ENCODE results near the gene CDHR5. TPM values are rescaled to one million over a fixed set of nuclear protein-coding genes. Genes with fewer than 3 reads are reported as not detected.

Gene CDHR5
- polyA plus RNA-seq, 3 donors from 2014 or later = not detected

Other genes starting within 250 kb of the CDHR5 start
- under 1 TPM in 1 of 3 donors, not detected in 2; 0.36 TPM for gene PKP3, start 230.7 kb downstream of the CDHR5 start, polyA plus RNA-seq
- gene SIGIRR, start 210.0 kb downstream of the CDHR5 start, polyA plus RNA-seq = 100 to 1,000 TPM; 238 to 392 (median 259) TPM
- gene ANO9, start 182.9 kb downstream of the CDHR5 start, polyA plus RNA-seq = 1 to 10 TPM in 2 of 3 donors, not detected in 1; 2.3 to 4.4 TPM
- gene PTDSS2, start 174.7 kb downstream of the CDHR5 start, polyA plus RNA-seq = 10 to 100 TPM; 11.5 to 17.3 (median 16.1) TPM
- gene RNH1, start 117.7 kb downstream of the CDHR5 start, polyA plus RNA-seq = 100 to 1,000 TPM; 164 to 180 (median 168) TPM
- gene HRAS, start 89.4 kb downstream of the CDHR5 start, polyA plus RNA-seq = 10 to 100 TPM; 16.7 to 26.8 (median 18.6) TPM
- gene LRRC56, start 87.4 kb downstream of the CDHR5 start, polyA plus RNA-seq = under 1 TPM in 2 of 3 donors, not detected in 1; 0.27 to 0.89 TPM
- gene LMNTD2, start 64.2 kb downstream of the CDHR5 start, polyA plus RNA-seq = under 1 TPM; 0.54 to 0.95 (median 0.66) TPM
- gene RASSF7, start 64.0 kb downstream of the CDHR5 start, polyA plus RNA-seq = 10 to 100 TPM; 20.3 to 31.9 (median 31.5) TPM
- 10 to 100 TPM in 1 of 3 donors, 1 to 10 TPM in 2; 4.0 to 17.5 (median 5.4) TPM for gene PHRF1, start 48.5 kb downstream of the CDHR5 start, polyA plus RNA-seq
- gene IRF7, start 9.0 kb downstream of the CDHR5 start, polyA plus RNA-seq = 10 to 100 TPM; 36.4 to 62.4 (median 53.9) TPM
- not detected for gene SCT, start 2.2 kb upstream of the CDHR5 start, polyA plus RNA-seq
- gene DRD4, start 12.3 kb upstream of the CDHR5 start, polyA plus RNA-seq = not detected
- gene DEAF1, start 70.3 kb upstream of the CDHR5 start, polyA plus RNA-seq = 10 to 100 TPM; 17.8 to 31.6 (median 18.6) TPM
- 10 to 100 TPM; 21.3 to 32.4 (median 30.4) TPM for gene TMEM80, start 70.9 kb upstream of the CDHR5 start, polyA plus RNA-seq
- gene EPS8L2, start 81.3 kb upstream of the CDHR5 start, polyA plus RNA-seq = 10 to 100 TPM; 12.9 to 15.1 (median 15.0) TPM
- gene TALDO1, start 122.5 kb upstream of the CDHR5 start, polyA plus RNA-seq = 100 to 1,000 TPM; 163 to 189 (median 180) TPM
- gene GATD1, start 152.5 kb upstream of the CDHR5 start, polyA plus RNA-seq = 1 to 10 TPM; 5.8 to 9.7 (median 6.7) TPM
- not detected for gene CEND1, start 165.1 kb upstream of the CDHR5 start, polyA plus RNA-seq
- 10 to 100 TPM in 1 of 3 donors, 1 to 10 TPM in 2; 5.2 to 14.9 (median 7.7) TPM for gene SLC25A22, start 173.3 kb upstream of the CDHR5 start, polyA plus RNA-seq
- 1 to 10 TPM; 2.6 to 7.7 (median 2.7) TPM for gene PIDD1, start 180.3 kb upstream of the CDHR5 start, polyA plus RNA-seq
- gene RPLP2, start 185.0 kb upstream of the CDHR5 start, polyA plus RNA-seq = 1,000 to 10,000 TPM in 2 of 3 donors, 100 to 1,000 TPM in 1; 640 to 2,076 (median 1,474) TPM
- gene PNPLA2, start 194.0 kb upstream of the CDHR5 start, polyA plus RNA-seq = 10 to 100 TPM; 10.9 to 42.3 (median 23.4) TPM
- gene CRACR2B, start 203.0 kb upstream of the CDHR5 start, polyA plus RNA-seq = 1 to 10 TPM in 1 of 3 donors, under 1 TPM in 1, not detected in 1; 0.74 to 2.2 TPM
- gene CD151, start 208.0 kb upstream of the CDHR5 start, polyA plus RNA-seq = 10 to 100 TPM; 19.7 to 25.7 (median 23.7) TPM
- 100 to 1,000 TPM; 139 to 200 (median 142) TPM for gene POLR2L, start 217.6 kb upstream of the CDHR5 start, polyA plus RNA-seq
- 10 to 100 TPM; 23.4 to 38.7 (median 37.2) TPM for gene TSPAN4, start 217.9 kb upstream of the CDHR5 start, polyA plus RNA-seq